Stomach (tissue), 9 donors: ENCODE measurements around the gene PSKH1. TPM values are rescaled to one million over a fixed set of nuclear protein-coding genes. Genes with fewer than 3 reads are reported as not detected.

Experiments
- DNase-seq, 2 donors: peaks; one replicate each; pipeline versions ENCODE4 v3.0.0 to v3.0.0-alpha.2; 2013 to 2019
- H3K27ac ChIP-seq, 5 donors: fragments of 200-600 bp in 4 of 5; sonication (generic) in 4 of 5; one replicate each; pipeline ENCODE4 v1.5.1; 2013 to 2019; ENCODE audit warnings: mild to moderate bottlenecking in 1 of 5, moderate library complexity in 1 of 5
- H3K27me3 ChIP-seq, 3 donors: fragments of 200-600 bp; sonication (generic); one replicate each; pipeline ENCODE4 v1.5.1; 2017 to 2019; ENCODE audit warnings: mixed run types in 1 of 3
- H3K36me3 ChIP-seq, 4 donors: fragments of 200-600 bp; sonication (generic); 1 replicate in 3 of 4; 2 replicates in 1 of 4; pipeline ENCODE4 v1.5.1; 2016 to 2019
- H3K4me1 ChIP-seq, 4 donors: fragments of 200-600 bp; sonication (generic); one replicate each; pipeline ENCODE4 v1.5.1; 2016 to 2019
- H3K4me3 ChIP-seq, 4 donors: fragments of 200-600 bp; sonication (generic) in 3 of 4; one replicate each; pipeline ENCODE4 v1.5.1; 2016 to 2019; ENCODE audit warnings: mild to moderate bottlenecking in 1 of 4
- H3K9me3 ChIP-seq, 4 donors: fragments of 200-600 bp; sonication (generic); one replicate each; pipeline ENCODE4 v1.5.1; 2016 to 2019
- EP300 ChIP-seq: sonication (generic); formaldehyde crosslinking; IDR thresholded peaks from one replicate; pipeline ENCODE4 v1.6.1; 2017; ENCODE audit warnings: antibody characterized with exemption
- POLR2A ChIP-seq, 4 donors: fragments of 450-650 bp; IDR thresholded peaks; one replicate each; pipeline ENCODE4 v1.6.1; 2016; ENCODE audit warnings: antibody characterized with exemption in 4 of 4, control low read depth in 2 of 4, mild to moderate bottlenecking in 1 of 4, moderate library complexity in 1 of 4
- POLR2AphosphoS5 ChIP-seq, 3 donors: sonication (generic); formaldehyde crosslinking; IDR thresholded peaks; one replicate each; pipeline ENCODE4 v1.6.1; 2016; ENCODE audit warnings: antibody characterized with exemption in 3 of 3
- WGBS, 5 donors: extraction: QIAGEN DNeasy Blood & Tissue Kit in 3 of 5; methylation state at CpG; one replicate each; pipeline versions ENCODE4 v1.1.5 to v1.1.7; 2013 to 2018; 5-methylcytosine and 5-hydroxymethylcytosine counted together
- intact Hi-C: fragments of 100-400 bp; cut with DNase I; formaldehyde crosslinking; loops from one replicate; pipeline ENCODE4 v1.15.1; 2023; ENCODE audit warnings: low total_unique reads
- polyA plus RNA-seq, 3 donors: library from polyadenylated mRNA; stranded (reverse); fragments of 200-250 nt; gene quantifications; one replicate each; pipeline ENCODE4 v1.2.3, GENCODE V29; 2013
- total RNA-seq, 5 donors: library from RNA; depleted of rRNA; stranded (reverse); fragments of >200 nt; gene quantifications; one replicate each; pipeline versions ENCODE4 v1.1.0 to v1.2.3, GENCODE V29; 2014 to 2016
- TF ChIP-seq, protein P1 (sequence below), 7 experiments: fragments of 450-650 bp in 4 of 7; fragments of 200-600 bp in 3 of 7; sonication (generic) in 3 of 7; IDR thresholded peaks; one replicate each; pipeline ENCODE4 v1.5.1; 2016 to 2019; ENCODE audit warnings: antibody characterized with exemption in 7 of 7, control low read depth in 2 of 7, mild to moderate bottlenecking in 1 of 7
- donor health status: healthy with polysubstance abuse.
- donor health status: Bipolar disorder and iron deficiency.
- donor health status: healthy.

Gene PSKH1
- total and polyA plus RNA-seq, 8 donors, result 10.2 to 93.7 (median 22.4) TPM

DNA sequence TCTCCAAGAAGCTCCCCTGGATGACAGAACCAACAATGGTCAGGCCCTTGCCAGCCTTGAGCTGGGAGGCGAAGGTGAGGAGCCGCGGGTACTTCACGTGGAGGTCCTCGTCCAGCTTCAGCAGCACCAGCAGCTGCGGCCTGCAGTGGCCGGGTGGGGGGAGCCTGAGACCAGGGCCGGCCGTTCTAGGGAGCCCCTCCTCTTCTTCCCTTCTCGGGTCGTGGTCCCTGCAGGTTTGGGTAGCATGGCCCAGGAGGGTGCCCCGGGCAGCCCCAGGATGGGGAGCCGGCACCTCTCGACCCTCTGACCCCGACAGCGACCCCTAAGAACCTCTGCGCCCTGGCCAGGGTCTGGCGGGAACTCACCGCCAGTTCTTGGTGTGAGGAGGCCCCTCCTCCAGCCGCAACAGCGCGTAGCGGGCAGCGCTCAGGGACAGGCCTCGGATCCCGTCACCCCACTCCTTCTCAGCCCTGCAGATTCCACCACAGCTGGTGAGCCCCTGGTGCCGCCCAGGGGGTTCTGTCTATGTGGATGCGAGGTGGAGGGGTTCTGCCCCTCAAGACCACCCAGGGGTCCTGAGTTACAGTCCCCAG lies 54.0 kb downstream of the PSKH1 start:
- peaks cover 20 to 51% (median 41%) of the 10 kb centered on the region in 4 donors for H3K4me1 ChIP-seq
- no peak overlapping the region for H3K4me3 ChIP-seq
- DNase-seq, result no peak
- peak overlapping the region in 1 of 5 donors; percentile 20 for H3K27ac ChIP-seq
- H3K36me3 ChIP-seq, result peaks cover 70 to 95% (median 89%) of the 10 kb centered on the region in 4 donors
- intact Hi-C loops, result no loop called here
- 91 to 93% (median 93%) methylated on average over 23 to 28 of the region's 28 CpGs for WGBS, 5 donors
- H3K27me3 ChIP-seq, result no peaks in the 10 kb centered on the region
- TF ChIP-seq POLR2A (IDR thresholded peaks at IDR 0.05), result no peak
- TF ChIP-seq, protein P1, sequence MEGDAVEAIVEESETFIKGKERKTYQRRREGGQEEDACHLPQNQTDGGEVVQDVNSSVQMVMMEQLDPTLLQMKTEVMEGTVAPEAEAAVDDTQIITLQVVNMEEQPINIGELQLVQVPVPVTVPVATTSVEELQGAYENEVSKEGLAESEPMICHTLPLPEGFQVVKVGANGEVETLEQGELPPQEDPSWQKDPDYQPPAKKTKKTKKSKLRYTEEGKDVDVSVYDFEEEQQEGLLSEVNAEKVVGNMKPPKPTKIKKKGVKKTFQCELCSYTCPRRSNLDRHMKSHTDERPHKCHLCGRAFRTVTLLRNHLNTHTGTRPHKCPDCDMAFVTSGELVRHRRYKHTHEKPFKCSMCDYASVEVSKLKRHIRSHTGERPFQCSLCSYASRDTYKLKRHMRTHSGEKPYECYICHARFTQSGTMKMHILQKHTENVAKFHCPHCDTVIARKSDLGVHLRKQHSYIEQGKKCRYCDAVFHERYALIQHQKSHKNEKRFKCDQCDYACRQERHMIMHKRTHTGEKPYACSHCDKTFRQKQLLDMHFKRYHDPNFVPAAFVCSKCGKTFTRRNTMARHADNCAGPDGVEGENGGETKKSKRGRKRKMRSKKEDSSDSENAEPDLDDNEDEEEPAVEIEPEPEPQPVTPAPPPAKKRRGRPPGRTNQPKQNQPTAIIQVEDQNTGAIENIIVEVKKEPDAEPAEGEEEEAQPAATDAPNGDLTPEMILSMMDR (IDR thresholded peaks at IDR 0.05), result no peak
- no peak for TF ChIP-seq EP300
- H3K9me3 ChIP-seq, result no peaks in the 10 kb centered on the region

DNA sequence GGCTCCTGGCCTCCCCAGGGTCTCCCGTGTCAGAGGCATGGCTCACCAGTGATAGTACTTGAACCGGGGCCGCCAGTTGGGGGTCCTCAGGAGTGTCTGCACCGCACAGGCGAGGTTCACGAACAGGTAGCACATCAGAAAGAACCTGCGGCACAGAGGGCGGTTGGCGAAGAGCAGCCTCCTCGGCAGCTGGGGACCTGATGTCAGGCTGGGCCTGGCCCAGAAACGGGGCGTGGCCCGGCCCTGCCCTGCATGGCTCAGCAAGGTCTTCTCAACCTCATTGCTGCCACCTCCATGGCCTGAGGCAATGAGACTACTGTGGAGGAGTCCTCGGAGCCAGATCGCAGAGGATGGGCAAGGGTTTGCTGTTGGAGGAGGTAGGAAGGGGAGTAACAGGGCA lies 55.0 kb downstream of the PSKH1 start:
- Histone ChIP-seq H3K4me3 (no peak overlapping the region), H3K9me3 (no peaks in the 10 kb centered on the region), H3K27me3 (no peaks in the 10 kb centered on the region), H3K4me1 (peaks cover 20 to 46% (median 33%) of the 10 kb centered on the region in 4 donors), H3K27ac (no peak overlapping the region), H3K36me3 (peaks cover 72 to 95% (median 87%) of the 10 kb centered on the region in 4 donors)
- DNase-seq, result no peak
- 83 to 92% (median 85%) methylated on average over 10 to 15 of the region's 15 CpGs for WGBS, 5 donors
- intact Hi-C loops, result no loop called here
- TF ChIP-seq, protein P1 (IDR thresholded peaks at IDR 0.05), result no peak
- no peak for TF ChIP-seq EP300
- no peak for TF ChIP-seq POLR2A (IDR thresholded peaks at IDR 0.05)
- TF ChIP-seq POLR2AphosphoS5 (IDR thresholded peaks at IDR 0.05), result no peak

DNA sequence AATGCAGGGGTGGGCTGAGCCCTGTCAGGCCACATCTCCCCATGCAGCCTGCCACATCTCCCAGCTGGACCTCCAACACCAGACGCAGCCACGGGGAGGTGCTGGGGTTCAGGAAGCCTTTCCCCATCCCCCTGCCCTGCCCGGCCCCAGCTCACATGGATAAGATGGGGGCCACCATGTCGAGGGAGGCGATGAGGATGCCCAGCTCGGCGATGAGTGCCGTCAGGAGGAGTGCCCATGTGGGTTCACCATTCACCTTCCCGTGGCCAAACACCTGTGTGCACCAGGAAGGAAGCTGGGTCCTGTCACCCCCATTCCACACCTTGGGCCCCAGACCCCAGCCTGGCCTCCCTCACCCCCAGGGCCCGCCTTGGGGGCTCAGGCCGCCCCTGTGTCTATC lies 56.6 kb downstream of the PSKH1 start:
- 81 to 90% (median 88%) methylated on average over 3 to 11 of the region's 11 CpGs for WGBS, 5 donors
- TF ChIP-seq POLR2AphosphoS5 (IDR thresholded peaks at IDR 0.05) (no peak), POLR2A (IDR thresholded peaks at IDR 0.05) (no peak), EP300 (no peak)
- TF ChIP-seq, protein P1 (IDR thresholded peaks at IDR 0.05), result no peak

DNA sequence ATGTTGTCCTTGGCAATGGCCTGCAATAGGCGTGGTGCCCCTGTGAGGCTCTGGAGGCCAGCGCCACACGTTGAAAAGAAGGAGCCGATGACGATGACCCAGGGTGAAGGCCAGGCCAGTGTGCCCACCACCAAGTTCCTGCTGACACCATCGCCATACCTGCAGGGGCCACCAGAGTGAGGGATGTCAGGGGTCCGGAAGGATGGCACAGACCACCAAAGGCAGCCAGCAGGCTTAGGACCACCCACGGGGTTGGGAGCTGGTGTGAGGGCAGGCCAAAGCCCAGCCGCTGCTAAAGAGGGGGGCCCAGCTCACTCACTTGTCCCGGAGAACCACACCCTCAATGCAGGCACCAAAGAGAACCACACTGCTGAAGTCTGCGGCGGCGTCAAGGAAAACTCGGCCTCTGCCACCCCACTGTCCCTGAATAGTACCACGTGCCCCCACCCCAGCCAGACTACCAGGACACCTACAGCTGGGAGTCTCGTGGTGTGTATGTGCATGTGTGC lies 57.3 kb downstream of the PSKH1 start:
- WGBS, 5 donors, result 85 to 91% (median 90%) methylated on average over 14 to 16 of the region's 16 CpGs
- Histone ChIP-seq H3K27ac (no peak overlapping the region), H3K27me3 (no peaks in the 10 kb centered on the region), H3K9me3 (no peaks in the 10 kb centered on the region), H3K36me3 (peaks cover 77 to 100% (median 97%) of the 10 kb centered on the region in 4 donors), H3K4me3 (no peak overlapping the region), H3K4me1 (peaks cover 2 to 24% (median 16%) of the 10 kb centered on the region in 4 donors)
- intact Hi-C loops, result no loop called here
- DNase-seq, result no peak
- TF ChIP-seq POLR2AphosphoS5 (IDR thresholded peaks at IDR 0.05) (no peak), EP300 (no peak), POLR2A (IDR thresholded peaks at IDR 0.05) (no peak)
- TF ChIP-seq, protein P1 (IDR thresholded peaks at IDR 0.05), result no peak

More for the DNA sequence above, 56.6 kb downstream of the PSKH1 start:
- Histone ChIP-seq H3K27me3 (no peaks in the 10 kb centered on the region), H3K9me3 (no peaks in the 10 kb centered on the region), H3K4me1 (peaks cover 5 to 31% (median 21%) of the 10 kb centered on the region in 4 donors), H3K27ac (no peak overlapping the region), H3K4me3 (no peak overlapping the region), H3K36me3 (peaks cover 78 to 100% (median 97%) of the 10 kb centered on the region in 4 donors)
- DNase-seq, result no peak
- intact Hi-C loops, result no loop called here
